Medulla oblongata (tissue), 1 donor: ENCODE measurements around the gene IQGAP1.
"Not testable (repeated sequence)": the region's sequence is repeated elsewhere in the genome, so short reads cannot be mapped to it uniquely, and the experiment has no call there.

Experiments
- DNase-seq: peaks from one replicate; pipeline ENCODE4 v3.0.0-alpha.2; 2015; ENCODE audit errors: extremely low spot score

Gene IQGAP1

DNA sequence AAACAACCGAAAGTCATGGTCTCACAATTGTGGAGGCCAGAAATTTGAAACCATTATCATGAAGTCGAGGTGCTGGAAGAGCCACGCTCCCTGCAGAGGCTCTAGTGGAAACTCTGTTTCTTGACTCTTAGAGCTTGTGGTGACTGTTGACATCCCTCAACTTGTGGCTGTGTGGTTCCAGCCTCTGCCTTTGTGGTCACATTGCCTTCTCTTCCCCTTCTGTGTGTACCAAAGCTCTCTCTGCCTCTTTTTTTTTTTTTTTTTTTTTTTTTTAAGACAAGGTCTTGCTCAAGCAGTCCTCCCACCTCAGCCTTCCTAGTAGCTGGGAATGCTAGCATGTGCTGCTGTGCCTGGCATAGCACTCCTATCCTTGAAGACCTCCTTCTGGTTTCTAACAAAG lies 93.0 kb downstream of the IQGAP1 start:
- no peak for DNase-seq

DNA sequence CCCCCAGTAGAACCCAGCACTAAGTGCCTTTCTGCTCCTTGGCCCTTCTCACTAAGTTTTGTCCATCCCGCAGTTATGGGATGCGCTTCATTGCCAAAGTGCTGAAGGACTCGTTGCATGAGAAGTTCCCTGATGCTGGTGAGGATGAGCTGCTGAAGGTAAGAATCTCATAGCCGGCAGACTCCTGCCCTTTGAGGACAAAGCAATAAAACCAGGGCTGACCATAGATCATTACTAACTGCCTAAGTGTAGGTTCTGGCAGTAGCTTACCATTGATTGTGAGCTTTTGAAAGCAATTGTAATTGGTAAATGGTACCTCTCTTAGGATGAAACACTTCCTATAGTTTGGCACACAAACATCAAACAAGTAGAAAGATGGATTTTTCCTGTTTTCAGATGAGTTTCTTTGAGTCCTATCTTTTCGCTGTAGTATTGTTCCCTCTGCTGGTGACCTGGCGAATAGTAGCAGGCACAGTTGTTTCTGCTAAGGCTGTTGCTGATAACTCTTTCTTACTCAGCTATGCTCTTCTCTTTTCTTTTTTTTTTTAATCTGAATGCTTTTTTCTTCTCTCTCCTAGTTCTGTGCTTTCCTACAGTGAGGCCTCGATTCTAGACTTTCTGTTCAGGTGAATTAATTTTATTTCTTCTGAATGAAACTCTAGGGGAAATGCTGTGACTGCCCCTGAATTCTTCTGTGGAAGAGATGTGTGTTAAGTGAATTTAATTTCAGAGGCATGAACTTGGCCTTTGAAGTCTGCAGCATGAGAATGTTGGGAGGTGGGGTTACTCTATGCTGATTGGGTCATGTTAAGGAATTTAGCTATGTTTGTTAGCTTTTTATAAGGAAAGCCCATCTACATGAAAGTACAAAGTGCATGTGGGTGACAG lies 94.3 kb downstream of the IQGAP1 start:
- DNase-seq: peak; percentile 84

DNA sequence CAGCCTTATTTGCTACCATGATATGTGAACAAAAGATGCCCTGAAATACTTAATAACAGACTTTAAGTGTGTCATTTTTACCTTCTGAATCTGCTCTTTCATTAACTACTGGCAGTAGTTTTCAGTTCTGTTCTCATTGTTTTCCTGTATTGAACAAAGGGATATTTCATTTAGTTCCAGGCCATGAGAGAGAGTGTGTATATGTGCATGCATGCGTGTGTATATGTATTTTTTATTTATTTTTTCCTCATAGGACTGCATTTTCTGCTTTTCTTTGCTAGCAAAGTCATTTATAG lies 94.9 kb downstream of the IQGAP1 start:
- no peak for DNase-seq

DNA sequence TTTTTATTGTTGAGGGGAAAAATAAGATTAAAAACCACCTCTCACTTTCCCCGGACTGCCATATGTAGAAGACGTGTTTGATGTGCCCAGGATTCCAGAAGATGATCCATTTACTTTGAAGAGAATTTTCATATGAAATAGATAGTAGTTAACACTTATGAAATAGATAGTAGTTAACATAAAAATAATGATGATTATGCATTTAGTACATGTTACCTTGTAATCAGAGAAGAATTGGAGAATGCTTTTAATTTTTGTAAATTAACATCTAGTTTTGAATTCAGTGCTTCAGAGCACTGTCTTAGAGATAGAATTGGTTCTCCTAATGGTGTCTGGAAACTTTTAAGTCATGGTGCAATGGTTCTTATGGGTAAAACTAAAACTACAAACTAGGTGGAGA lies 95.6 kb downstream of the IQGAP1 start:
- DNase-seq: no peak

DNA sequence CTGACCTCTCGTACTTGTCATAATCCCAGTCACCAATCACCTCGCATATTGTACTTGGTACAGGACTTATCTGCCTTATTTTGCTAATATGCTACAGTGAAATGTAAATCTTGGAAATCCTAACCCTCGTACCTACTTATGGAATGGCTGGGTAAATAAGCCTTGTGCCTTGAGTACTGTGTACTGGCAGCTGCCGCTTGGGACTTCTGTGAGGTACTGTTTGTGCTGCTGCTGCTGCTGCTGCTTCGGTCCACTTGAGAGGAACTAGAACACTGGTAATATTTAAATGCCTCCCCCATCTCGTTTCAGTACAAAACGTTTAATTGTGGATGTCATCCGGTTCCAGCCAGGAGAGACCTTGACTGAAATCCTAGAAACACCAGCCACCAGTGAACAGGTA lies 99.1 kb downstream of the IQGAP1 start:
- no peak for DNase-seq

DNA sequence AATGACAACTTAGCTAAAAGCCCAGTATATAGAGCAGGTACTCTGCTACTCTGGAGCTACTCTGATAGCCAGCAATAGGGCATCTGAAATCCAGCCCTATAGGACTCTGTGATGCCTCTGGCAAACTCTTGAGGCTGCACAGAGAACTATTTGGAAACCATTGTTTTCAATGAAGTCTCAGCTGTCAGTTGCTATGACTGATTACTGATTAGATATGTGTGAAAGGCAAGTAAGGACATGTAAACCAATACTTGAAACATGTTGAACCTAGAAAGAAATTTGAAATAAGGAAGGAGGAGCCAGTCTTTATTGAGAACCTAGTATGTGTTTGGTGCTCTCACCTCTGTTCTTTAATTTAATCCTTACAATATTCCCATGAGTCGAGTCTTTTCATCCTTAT lies 101.5 kb downstream of the IQGAP1 start:
- no peak for DNase-seq

DNA sequence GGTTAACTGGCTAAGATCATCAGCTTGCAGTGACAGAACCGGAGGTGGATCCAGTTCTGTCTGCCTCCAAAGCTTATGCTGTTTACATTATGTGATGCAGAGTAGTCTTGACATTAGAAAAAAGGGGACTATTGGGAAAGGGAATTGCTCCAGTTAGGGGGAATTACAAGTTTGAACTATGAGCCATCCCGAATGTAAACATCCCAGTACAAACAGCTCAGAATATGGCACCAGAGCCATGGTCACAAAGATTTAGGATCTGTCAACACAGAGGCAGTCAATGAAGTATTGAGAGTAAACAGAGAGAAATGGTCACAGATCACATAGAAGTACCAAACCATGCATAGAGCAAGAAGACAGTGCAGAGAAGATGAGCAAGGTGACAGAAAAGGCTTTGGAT lies 101.9 kb downstream of the IQGAP1 start:
- DNase-seq: no peak

DNA sequence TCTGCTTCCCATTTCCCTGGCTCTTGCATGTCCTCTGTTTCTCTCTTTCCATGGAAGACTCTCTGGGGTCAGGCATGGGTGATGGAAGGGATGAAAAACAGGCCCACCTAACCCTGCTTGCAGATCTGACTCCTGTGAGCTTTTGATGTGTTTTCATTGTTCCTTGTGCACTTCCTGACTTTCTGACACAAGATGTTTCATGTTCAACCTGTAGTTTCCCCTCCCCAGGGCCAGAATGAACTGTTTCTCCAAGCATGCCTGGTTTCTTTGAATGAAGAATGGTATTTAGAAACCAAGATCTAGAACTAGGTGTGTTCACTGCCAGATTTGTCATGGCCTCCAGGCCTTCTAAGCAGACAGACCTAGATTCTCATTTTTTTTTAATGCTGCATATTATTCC lies 105.6 kb downstream of the IQGAP1 start:
- DNase-seq: no peak

DNA sequence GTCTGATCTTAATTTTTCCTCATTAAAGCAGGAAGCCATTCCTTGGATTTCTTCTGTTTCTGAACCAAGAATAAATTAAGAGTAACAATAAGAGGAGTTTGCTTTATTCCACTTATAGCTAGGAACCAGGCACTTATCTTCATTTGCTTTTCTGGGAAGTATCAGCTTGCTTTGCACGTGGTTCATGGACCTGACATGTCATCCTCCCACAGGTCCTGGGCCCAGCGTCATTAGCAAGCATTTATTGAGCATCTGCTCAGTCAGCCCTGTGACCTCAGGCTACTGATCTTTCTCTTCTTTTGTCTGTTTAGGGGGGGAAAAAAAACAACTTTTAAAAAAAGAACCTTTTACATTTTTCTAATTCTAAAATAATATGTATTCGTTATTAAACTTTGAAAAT lies 107.0 kb downstream of the IQGAP1 start:
- no peak for DNase-seq

DNA sequence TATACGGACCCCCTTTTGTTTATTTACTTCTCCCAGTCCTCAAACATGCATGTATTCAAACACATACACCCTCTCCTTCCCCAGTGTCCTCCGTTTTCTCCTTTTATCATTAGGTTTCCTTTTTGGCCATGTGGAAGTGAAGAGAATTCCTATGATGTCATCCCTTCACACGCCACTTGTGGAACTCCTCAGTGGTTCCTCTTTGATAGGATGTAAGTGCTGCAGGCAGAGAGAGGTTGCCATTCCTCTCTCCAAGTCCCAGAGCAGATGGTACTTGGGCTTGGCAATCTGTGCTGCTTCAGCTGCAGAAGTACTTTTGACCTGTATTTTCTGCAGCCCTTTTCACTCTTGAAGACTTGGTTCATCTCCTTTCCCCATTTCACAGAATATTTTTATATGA lies 108.7 kb downstream of the IQGAP1 start:
- no peak for DNase-seq

DNA sequence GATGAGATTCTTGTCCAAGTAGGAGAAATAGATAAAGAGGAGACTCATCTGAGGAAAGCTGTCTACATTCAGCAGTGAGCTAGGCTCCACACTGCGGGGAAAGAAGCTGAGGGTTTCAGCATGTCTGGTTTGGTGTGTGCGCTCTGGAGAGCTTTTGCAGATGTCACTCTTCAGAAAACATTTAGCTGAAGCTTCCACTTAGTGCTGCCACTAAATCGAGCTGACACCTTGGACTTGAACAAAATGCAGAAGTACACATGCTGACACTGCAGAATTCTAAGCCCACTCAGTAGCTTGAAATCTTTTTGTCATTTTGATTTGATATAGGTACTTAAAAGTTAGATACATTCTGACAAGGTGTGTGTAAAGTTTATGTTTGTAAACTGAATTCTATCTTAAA lies 109.3 kb downstream of the IQGAP1 start:
- no peak for DNase-seq

DNA sequence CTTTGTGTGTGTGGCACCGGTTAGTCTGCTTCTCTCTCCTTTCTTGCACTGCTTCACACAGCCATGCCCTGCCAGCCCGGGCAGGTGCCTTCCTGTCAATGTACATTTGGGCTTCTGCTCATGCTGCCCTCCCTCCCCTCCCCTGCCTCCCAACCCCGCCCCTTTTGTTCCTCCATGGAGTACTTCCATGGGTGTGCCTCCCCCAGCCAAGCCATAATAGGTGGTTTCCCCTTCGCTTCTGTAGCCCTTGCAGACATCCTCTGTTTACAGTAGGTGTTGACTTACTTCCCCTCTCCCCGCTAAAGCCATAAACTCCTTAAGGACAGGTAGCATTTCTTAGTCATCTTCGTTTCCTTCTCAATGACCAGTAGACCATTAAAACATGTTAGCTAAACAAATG lies 109.9 kb downstream of the IQGAP1 start:
- DNase-seq: no peak

DNA sequence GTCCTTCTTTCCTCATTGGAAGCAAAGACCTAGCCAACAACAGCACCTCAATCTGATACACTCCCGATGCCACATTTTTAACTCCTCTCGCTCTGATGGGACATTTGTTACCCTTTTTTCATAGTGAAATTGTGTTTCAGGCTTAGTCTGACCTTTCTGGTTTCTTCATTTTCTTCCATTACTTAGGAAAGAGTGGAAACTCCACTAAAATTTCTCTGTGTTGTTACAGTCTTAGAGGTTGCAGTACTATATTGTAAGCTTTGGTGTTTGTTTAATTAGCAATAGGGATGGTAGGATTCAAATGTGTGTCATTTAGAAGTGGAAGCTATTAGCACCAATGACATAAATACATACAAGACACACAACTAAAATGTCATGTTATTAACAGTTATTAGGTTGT lies 112.1 kb downstream of the IQGAP1 start:
- no peak for DNase-seq

DNA sequence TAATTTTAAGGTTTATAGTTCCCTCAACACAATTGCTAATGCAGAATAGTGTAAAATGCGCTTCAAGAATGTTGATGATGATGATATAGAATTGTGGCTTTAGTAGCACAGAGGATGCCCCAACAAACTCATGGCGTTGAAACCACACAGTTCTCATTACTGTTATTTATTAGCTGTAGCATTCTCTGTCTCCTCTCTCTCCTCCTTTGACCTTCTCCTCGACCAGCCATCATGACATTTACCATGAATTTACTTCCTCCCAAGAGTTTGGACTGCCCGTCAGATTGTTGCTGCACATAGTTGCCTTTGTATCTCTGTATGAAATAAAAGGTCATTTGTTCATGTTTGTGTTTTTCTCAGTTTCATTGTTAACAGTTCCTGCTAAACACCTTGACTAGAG lies 113.9 kb downstream of the IQGAP1 start:
- DNase-seq: no peak

DNA sequence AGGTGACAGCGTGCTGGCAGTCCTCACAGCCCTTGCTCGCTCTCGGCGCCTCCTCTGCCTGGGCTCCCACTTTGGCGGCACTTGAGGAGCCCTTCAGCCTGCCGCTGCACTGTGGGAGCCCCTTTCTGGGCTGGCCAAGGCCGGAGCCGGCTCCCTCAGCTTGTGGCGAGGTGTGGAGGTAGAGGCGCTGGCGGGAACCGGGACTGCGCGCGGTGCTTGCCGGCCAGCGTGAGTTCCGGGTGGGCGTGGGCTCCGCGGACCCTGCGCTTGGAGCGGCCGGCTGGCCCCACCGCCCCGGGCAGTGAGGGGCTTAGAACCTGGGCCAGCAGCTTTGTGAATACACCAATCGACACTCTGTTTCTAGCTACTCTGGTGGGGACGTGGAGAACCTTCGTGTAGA lies 122.7 kb downstream of the IQGAP1 start:
- not testable (repeated sequence) for DNase-seq

DNA sequence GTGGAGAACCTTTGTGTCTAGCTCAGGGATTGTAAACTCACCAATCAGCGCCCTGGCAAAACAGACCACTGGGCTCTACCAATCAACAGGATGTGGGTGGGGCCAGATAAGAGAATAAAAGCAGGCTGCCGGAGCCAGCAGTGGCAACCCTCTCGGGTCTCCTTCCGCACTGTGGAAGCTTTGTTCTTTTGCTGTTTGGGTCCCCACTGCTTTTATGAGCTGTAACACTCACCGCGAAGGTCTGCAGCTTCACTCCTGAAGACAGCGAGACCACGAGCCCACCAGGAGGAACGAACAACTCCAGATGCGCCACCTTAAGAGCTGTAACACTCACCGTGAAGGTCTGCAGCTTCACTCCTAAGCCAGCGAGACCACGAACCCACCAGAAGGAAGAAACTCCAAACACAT lies 123.2 kb downstream of the IQGAP1 start:
- DNase-seq: not testable (repeated sequence)

DNA sequence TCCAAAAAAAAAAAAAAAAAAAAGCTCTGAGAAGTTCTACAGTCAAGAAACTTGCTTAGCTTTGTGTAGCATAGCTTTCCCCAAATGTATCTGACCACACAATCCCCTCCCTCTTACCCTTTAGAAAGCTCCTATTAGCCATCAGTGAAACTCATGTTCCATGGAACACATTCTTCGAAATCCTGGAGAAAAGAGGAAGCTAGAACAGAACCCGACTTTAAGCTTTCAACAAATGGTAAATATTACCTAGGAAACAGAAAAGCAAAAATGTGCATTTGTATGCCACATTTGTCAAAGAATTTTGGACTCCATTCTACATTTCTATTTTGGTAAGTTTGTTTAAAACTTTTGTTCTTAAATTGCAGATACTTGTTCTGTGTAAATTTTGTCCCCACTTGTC lies 124.2 kb downstream of the IQGAP1 start:
- DNase-seq: no peak

DNA sequence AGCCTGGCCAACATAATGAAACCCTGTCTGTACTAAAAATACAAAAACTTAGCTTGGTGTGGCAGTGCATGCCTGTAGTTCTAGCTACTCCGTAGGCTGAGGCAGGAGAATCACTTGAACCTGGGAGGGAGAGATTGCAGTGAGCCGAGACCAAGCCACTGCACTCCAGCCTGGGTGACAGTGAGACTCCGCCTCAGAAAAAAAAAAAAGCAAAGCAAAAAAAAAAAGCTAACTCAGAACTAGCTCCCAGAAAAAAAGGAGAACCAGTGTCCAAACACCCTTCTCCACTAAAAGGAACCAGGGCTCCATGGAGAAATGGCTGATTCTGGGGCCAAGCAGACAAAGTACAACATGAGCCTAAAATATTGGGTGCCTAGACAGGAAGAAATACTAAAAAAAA lies 124.9 kb downstream of the IQGAP1 start:
- DNase-seq: no peak

DNA sequence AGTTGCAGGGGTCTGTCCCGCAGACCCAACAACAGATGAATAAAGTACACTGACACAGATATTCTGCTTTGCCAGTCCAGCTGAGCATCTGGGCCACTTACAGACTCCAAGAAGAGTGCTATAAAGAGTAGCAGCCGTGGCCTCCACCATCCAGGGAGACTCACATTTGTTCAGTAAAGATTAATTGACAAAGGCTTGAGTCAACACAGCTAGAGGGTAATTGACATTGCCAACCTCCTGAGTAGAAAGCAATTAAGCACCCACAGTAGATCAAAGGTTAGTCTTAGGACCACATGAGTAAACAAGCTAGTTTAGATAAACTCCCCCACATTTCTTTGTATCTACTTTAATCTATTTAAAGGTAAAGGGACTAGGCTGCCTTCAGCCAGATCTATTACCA lies 125.4 kb downstream of the IQGAP1 start:
- no peak for DNase-seq

DNA sequence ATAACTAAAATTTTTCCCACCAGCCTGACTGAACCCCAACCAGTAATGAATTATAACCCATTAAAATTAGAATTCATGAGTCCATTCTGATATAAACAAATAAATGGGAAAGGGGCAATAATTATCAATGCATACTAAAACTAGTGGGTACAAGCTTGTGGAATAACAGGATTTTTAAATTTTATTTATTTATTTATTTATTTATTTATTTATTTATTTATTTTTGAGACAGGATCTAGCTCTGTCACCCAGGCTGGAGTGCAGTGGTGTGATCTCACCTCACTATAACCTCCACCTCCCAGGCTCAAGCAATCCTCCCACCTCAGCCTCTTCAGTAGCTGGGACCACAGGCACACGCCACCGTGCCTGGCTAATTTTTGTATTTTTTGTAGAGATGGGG lies 125.9 kb downstream of the IQGAP1 start:
- DNase-seq: not testable (repeated sequence)

DNA sequence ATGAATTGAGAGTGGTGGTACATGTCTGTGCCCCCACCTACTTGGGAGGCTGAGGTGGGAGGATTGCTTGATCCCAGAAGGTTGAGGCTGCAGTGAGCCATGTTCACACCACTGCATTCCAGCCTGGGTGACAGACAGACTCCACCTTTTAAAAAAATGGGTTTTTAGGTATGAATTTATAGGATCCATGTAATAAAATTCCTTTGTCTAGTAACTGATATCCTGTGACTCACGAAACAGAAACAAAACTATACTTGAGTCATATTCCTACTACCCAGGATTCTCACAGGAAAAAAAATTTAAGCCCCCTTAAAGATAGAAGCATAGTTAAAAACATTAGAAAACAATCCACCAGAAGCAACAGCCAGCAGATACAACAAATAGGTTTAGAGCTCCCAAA lies 131.6 kb downstream of the IQGAP1 start:
- DNase-seq: no peak

DNA sequence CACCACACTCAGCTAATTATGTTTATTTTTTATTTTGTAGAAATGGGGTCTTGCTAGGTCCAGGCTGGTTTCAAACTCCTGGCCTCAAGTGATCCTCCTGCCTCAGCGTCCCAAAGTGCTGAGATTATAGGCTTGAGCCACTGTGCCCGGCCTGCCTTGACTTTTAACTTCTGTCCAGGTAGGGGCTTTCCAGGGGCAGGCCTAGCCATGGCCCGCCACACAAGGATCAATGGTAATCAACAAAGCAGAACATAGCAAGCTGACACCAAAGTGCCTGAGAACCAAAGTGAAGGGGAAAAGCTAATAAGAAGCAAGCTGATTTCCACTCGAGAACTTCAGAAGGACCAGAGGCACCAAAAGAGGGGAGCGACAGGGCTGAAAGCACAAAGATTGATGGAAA lies 132.3 kb downstream of the IQGAP1 start:
- DNase-seq: no peak

DNA sequence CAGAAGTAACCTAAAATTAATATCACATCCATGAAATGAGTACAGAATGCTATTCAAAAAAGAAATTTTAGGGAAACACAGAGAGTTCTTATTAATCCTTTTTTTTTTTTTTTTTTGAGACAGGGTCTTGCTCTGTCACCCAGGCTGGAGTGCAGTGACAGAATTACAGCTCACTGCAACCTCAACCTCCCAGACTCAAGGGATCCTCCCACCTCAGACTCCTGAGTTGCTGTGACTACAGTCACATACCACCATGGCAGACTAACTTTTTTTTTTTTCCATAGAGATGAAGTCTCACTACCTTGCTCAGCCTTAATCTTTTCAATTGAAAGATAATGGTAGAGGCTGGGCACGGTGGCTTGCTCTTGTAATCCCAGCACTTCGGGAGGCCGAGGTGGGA lies 135.3 kb downstream of the IQGAP1 start:
- no peak for DNase-seq
